H1 (cell line): Measurements from ENCODE around the gene DOC2A. TPM values are rescaled to one million over a fixed set of nuclear protein-coding genes. Genes with fewer than 3 reads are reported as not detected.

ENCODE experiments used
- CHD7 ChIP-seq: fragments of 300-600 bp; sonication (generic); IDR thresholded peaks from 2 replicates; pipeline ENCODE4 v1.7.1; 2012; ENCODE audit warnings: low read length, moderate library complexity, mild to moderate bottlenecking, inconsistent platforms; ENCODE audit not compliant: insufficient replicate concordance
- polyA plus RNA-seq, 7 experiments: library from polyadenylated mRNA; depleted of rRNA in 3 of 7; stranded (reverse) in 5 of 7; unstranded in 2 of 7; fragments of >200 nt in 5 of 7; fragments of 200-250 nt in 2 of 7; gene quantifications; 1 replicate in 5 of 7; 2 replicates in 1 of 7; 4 replicates in 1 of 7; pipeline versions ENCODE4 v1.2.1 to v1.2.3, GENCODE V29; 2011 to 2013; ENCODE audit warnings: missing spikeins in 2 of 7, mixed read lengths in 2 of 7
- total RNA-seq: library from RNA; stranded (reverse); fragmentation: NEBNext Ultra II Directional; extraction: Animal tissue kit (Norgen Biotek cat#: 25700); gene quantifications from 2 replicates; pipeline ENCODE4 v1.2.1, GENCODE V29; 2021

DOC2A gene
- total and polyA plus RNA-seq, 2 of the 8 experiments (the other 6 are each of a cell fraction or from before 2014, with no cell fraction given), result 13.9 to 20.7 TPM

- no peak for TF ChIP-seq CHD7
Observed at GRCh38 chr16:30003670-30004423, 7.0 kb downstream of the DOC2A start (continued).
